Smooth muscle cell of bladder (primary cell): ENCODE data around the gene CPS1. TPM values are rescaled to one million over a fixed set of nuclear protein-coding genes. Genes with fewer than 3 reads are reported as not detected.

Experiments
- total RNA-seq: library from RNA; depleted of rRNA; stranded (reverse); fragments of >200 nt; gene quantifications from 2 replicates; pipeline ENCODE4 v1.2.3, GENCODE V29; 2014

Gene CPS1
- total RNA-seq: 15.5 and 18.4 TPM in 2 replicates

DNA sequence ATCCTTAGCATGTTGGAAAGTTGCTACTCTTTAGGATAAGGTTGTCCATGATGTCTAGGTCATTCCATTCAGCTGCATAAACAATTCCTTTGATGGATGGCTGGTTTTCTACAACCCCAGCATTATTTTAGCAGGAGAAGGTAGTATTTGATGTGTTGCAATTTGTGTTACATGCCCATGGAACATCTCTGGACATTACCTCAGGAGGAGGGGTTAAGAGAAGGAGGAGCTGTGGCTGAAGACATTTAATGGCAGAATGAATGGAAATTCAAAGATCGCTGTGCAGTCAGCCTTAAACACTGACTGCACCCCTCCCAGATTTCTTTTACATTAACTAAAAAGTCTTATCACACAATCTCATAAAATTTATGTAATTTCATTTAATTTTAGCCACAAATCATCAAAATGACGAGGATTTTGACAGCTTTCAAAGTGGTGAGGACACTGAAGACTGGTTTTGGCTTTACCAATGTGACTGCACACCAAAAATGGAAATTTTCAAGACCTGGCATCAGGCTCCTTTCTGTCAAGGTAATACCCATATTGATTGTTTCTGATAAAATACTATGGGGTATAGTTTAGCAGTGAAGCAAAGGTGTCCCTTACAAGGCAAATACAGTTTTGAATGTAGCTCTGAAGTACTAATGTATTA, at the start of gene CPS1:
Gene CPS1, plus strand, starts transcription at position 271 of the 652 bp plus-strand sequence. Its CDS starts 135 bp downstream, at position 406.

Other genes starting within 250 kb of the CPS1 start
- not detected in 2 replicates for gene MYL1, start 241.4 kb upstream of the CPS1 start, total RNA-seq
- 31.3 and 31.9 TPM in 2 replicates for gene LANCL1, start 79.8 kb upstream of the CPS1 start, total RNA-seq